H9 (cell line): ENCODE results near the gene ACADM. TPM values are rescaled to one million over a fixed set of nuclear protein-coding genes. Genes with fewer than 3 reads are reported as not detected.

Experiments
- DNase-seq: peaks from one replicate; pipeline ENCODE4 v3.0.0-alpha.2; 2017
- H2AFZ ChIP-seq: one replicate; pipeline ENCODE4 v1.6.1; 2013; ENCODE audit warnings: mild to moderate bottlenecking, low read length, control low read depth, moderate library complexity
- H2AK5ac ChIP-seq: 2 replicates; pipeline ENCODE4 v1.6.1; 2013; ENCODE audit warnings: low read length, control low read depth, mixed read lengths; ENCODE audit not compliant: insufficient read length
- H2BK120ac ChIP-seq: one replicate; pipeline ENCODE4 v1.6.1; 2013; ENCODE audit warnings: low read depth, mild to moderate bottlenecking, low read length, control low read depth, inconsistent platforms; ENCODE audit not compliant: poor library complexity, severe bottlenecking
- H2BK12ac ChIP-seq: 2 replicates; pipeline ENCODE4 v1.6.1; 2013; ENCODE audit warnings: low read length, control low read depth, mixed read lengths, low read depth; ENCODE audit not compliant: insufficient read length
- H2BK15ac ChIP-seq: 2 replicates; pipeline ENCODE4 v1.6.1; 2013; ENCODE audit warnings: low read depth, low read length, control low read depth
- H2BK20ac ChIP-seq: one replicate; pipeline ENCODE4 v1.6.1; 2013; ENCODE audit warnings: low read depth, mild to moderate bottlenecking, low read length, control low read depth, inconsistent platforms; ENCODE audit not compliant: poor library complexity, severe bottlenecking
- H2BK5ac ChIP-seq: 2 replicates; pipeline ENCODE4 v1.6.1; 2013; ENCODE audit warnings: low read length, control low read depth, mixed read lengths; ENCODE audit not compliant: insufficient read length
- H3K14ac ChIP-seq: 2 replicates; pipeline ENCODE4 v1.6.1; 2013; ENCODE audit warnings: low read length, control low read depth; ENCODE audit not compliant: insufficient read depth
- H3K18ac ChIP-seq: 2 replicates; pipeline ENCODE4 v1.6.1; 2013; ENCODE audit warnings: low read depth, mild to moderate bottlenecking, mixed read lengths, low read length, control low read depth; ENCODE audit not compliant: insufficient read length
- H3K23ac ChIP-seq: 2 replicates; pipeline ENCODE4 v1.6.1; 2013; ENCODE audit warnings: low read length, control low read depth, mixed read lengths, low read depth; ENCODE audit not compliant: insufficient read length
- H3K23me2 ChIP-seq: 2 replicates; pipeline ENCODE4 v1.6.1; 2013; ENCODE audit warnings: low read depth, mild to moderate bottlenecking, mixed read lengths, low read length, control low read depth; ENCODE audit not compliant: insufficient read length, poor library complexity, severe bottlenecking
- H3K27ac ChIP-seq: 2 replicates; pipeline ENCODE4 v1.5.1; 2013; ENCODE audit warnings: low read length, control low read depth, mixed read lengths, low read depth; ENCODE audit not compliant: insufficient read length
- H3K27me3 ChIP-seq: 2 replicates; pipeline ENCODE4 v1.6.1; 2013; ENCODE audit warnings: low read length, control low read depth, inconsistent platforms; ENCODE audit not compliant: insufficient read depth
- H3K4ac ChIP-seq: 2 replicates; pipeline ENCODE4 v1.6.1; 2013; ENCODE audit warnings: low read depth, mild to moderate bottlenecking, control low read depth, inconsistent platforms, low read length, moderate library complexity
- H3K4me1 ChIP-seq: 2 replicates; pipeline ENCODE4 v1.6.1; 2013; ENCODE audit warnings: low read length, control low read depth, inconsistent platforms; ENCODE audit not compliant: insufficient read depth
- H3K4me2 ChIP-seq: 2 replicates; pipeline ENCODE4 v1.6.1; 2013; ENCODE audit warnings: low read length, control low read depth, mixed read lengths; ENCODE audit not compliant: insufficient read length, insufficient read depth
- H3K56ac ChIP-seq: 2 replicates; pipeline ENCODE4 v1.6.1; 2013; ENCODE audit warnings: low read depth, mild to moderate bottlenecking, mixed read lengths, low read length, control low read depth; ENCODE audit not compliant: insufficient read length
- H3K79me1 ChIP-seq: 2 replicates; pipeline ENCODE4 v1.6.1; 2013; ENCODE audit warnings: low read depth, mild to moderate bottlenecking, moderate library complexity, low read length, control low read depth, inconsistent platforms; ENCODE audit not compliant: insufficient read depth, poor library complexity, severe bottlenecking
- H3K79me2 ChIP-seq: 2 replicates; pipeline ENCODE4 v1.6.1; 2013; ENCODE audit warnings: low read length, control low read depth, inconsistent platforms; ENCODE audit not compliant: insufficient read depth
- H3K9ac ChIP-seq: 2 replicates; pipeline ENCODE4 v1.6.1; 2013; ENCODE audit warnings: low read length, control low read depth, mixed read lengths; ENCODE audit not compliant: insufficient read length; ENCODE audit errors: extremely low read depth
- H3K9me3 ChIP-seq: one replicate; pipeline ENCODE4 v1.6.1; 2013; ENCODE audit warnings: low read depth, low read length, inconsistent platforms; ENCODE audit not compliant: control insufficient read depth
- H3T11ph ChIP-seq: one replicate; pipeline ENCODE4 v1.6.1; 2013; ENCODE audit warnings: mild to moderate bottlenecking, low read length, control low read depth, inconsistent platforms
- H4K20me1 ChIP-seq: one replicate; pipeline ENCODE4 v1.6.1; 2013; ENCODE audit not compliant: control insufficient read depth, insufficient read length, insufficient read depth
- H4K5ac ChIP-seq: 2 replicates; pipeline ENCODE4 v1.6.1; 2013; ENCODE audit warnings: low read depth, mild to moderate bottlenecking, mixed read lengths, low read length, control low read depth; ENCODE audit not compliant: insufficient read length
- H4K8ac ChIP-seq: replicated peaks from 2 replicates; pipeline ENCODE4 v1.6.1; 2013; ENCODE audit warnings: low read length, control low read depth, mixed read lengths, low read depth; ENCODE audit not compliant: insufficient read length
- H4K91ac ChIP-seq: 2 replicates; pipeline ENCODE4 v1.6.1; 2013; ENCODE audit warnings: low read depth, mild to moderate bottlenecking, moderate library complexity, mixed read lengths, low read length, control low read depth; ENCODE audit not compliant: insufficient read length
- H3K27ac Mint-ChIP-seq, 3 experiments: 2 replicates in 2 of 3; 3 replicates in 1 of 3; pipeline ENCODE4 v1.8.0; 2020 to 2021; ENCODE audit warnings: mixed read lengths in 3 of 3, mild to moderate bottlenecking in 1 of 3, moderate library complexity in 1 of 3
- H3K27me3 Mint-ChIP-seq: 2 replicates; pipeline ENCODE4 v1.8.0; 2021; ENCODE audit warnings: low read depth, mild to moderate bottlenecking, moderate library complexity, mixed read lengths
- H3K36me3 Mint-ChIP-seq, 3 experiments: 2 replicates in 2 of 3; 3 replicates in 1 of 3; pipeline ENCODE4 v1.8.0; 2020 to 2021; ENCODE audit warnings: low read depth in 3 of 3, mixed read lengths in 3 of 3; ENCODE audit not compliant: insufficient read depth in 1 of 3
- H3K4me1 Mint-ChIP-seq, 2 experiments: 2 replicates each; pipeline ENCODE4 v1.8.0; 2020; ENCODE audit warnings: mixed read lengths in 2 of 2
- H3K4me3 Mint-ChIP-seq, 2 experiments: 2 replicates in 1 of 2; 3 replicates in 1 of 2; pipeline ENCODE4 v1.8.0; 2020 to 2021; ENCODE audit warnings: mild to moderate bottlenecking in 2 of 2, mixed read lengths in 2 of 2, moderate library complexity in 1 of 2
- H3K9me3 Mint-ChIP-seq, 2 experiments: 2 replicates in 1 of 2; 3 replicates in 1 of 2; pipeline ENCODE4 v1.8.0; 2020; ENCODE audit warnings: mild to moderate bottlenecking in 2 of 2, mixed read lengths in 2 of 2, moderate library complexity in 1 of 2
- CTCF ChIP-seq: fragments of 200-600 bp; sonication (generic); conservative IDR thresholded peaks from 3 replicates; pipeline ENCODE4 v1.8.0; 2021; ENCODE audit warnings: antibody characterized with exemption, mild to moderate bottlenecking
- WGBS: extraction: QIAGEN DNeasy Blood & Tissue Kit; methylation state at CpG from one replicate; pipeline ENCODE4 v1.1.7; 2013; ENCODE audit warnings: missing lambda C conversion rate, low lambda C conversion rate, mixed read lengths; ENCODE audit not compliant: insufficient read length; ENCODE audit errors: extremely low coverage; 5-methylcytosine and 5-hydroxymethylcytosine counted together
- long read RNA-seq: library from polyadenylated mRNA; unstranded; transcript quantifications from one replicate; pipeline ENCODE4 v2.0.0, GENCODE V29; 2020
- total RNA-seq: library from RNA; stranded (reverse); gene quantifications from 2 replicates; pipeline ENCODE4 v1.2.1, GENCODE V29; 2021

Gene ACADM
- total RNA-seq: 51.3 and 52.2 TPM in 2 replicates
- long read RNA-seq, transcript ACADM-202 (12 exons, 2,619 nt): major isoform, 340 of 429 reads
- long read RNA-seq, transcript ACADM-218 (11 exons, 2,535 nt): minor isoform, 40 of 429 reads
- long read RNA-seq, transcript ACADM-203 (12 exons, 1,332 nt): minor isoform, 5 of 429 reads
- long read RNA-seq, partial matches to known transcripts: 7 of 429 reads
- long read RNA-seq, other reads (novel, unspliced or antisense): 37 of 429 reads

- Histone ChIP-seq H3K23me2 (peaks cover 7% of the 10 kb centered on the region), H4K20me1 (no peaks in the 10 kb centered on the region), H2AFZ (no peak within 1 kb of the TSS), H3K4me1 (peaks cover 2% of the 10 kb centered on the region; the same call in 1 of the 2 replicates), H4K8ac (no peak within 1 kb of the TSS), H2BK15ac (no peak within 1 kb of the TSS), H4K5ac (no peak within 1 kb of the TSS), H3K27me3 (no peaks in the 10 kb centered on the region), H3K27ac (peak within 1 kb of the TSS; percentile 41), H3K79me2 (peaks cover 2% of the 10 kb centered on the region; the same call in 1 of the 2 replicates), H2BK5ac (no peak within 1 kb of the TSS), H2BK120ac (no peak within 1 kb of the TSS), H3K4me2 (peak within 1 kb of the TSS; percentile 83), H2AK5ac (no peak within 1 kb of the TSS), H2BK12ac (no peak within 1 kb of the TSS), H3K56ac (no peak within 1 kb of the TSS), H4K91ac (no peak within 1 kb of the TSS), H3K9me3 (no peaks in the 10 kb centered on the region), H3K79me1 (peaks cover 2% of the 10 kb centered on the region), H3T11ph (no peak within 1 kb of the TSS), H3K9ac (peak within 1 kb of the TSS; percentile 83), H3K4ac (no peak within 1 kb of the TSS), H2BK20ac (no peak within 1 kb of the TSS), H3K14ac (peak within 1 kb of the TSS; percentile 96), H3K23ac (no peak within 1 kb of the TSS), H3K18ac (peak within 1 kb of the TSS; percentile 92)
- TF ChIP-seq CTCF: no peak
- peaks cover 0 to 5% of the 10 kb centered on the region in 2 experiments; a peak in 2 of 5 replicates for H3K9me3 Mint-ChIP-seq
- peaks cover 4% of the 10 kb centered on the region for H3K27me3 Mint-ChIP-seq
- peak; percentile 84 for DNase-seq
- H3K4me1 Mint-ChIP-seq: peaks cover 44 to 47% of the 10 kb centered on the region in 2 experiments
- peak within 1 kb of the TSS; percentile 98 for H3K4me3 Mint-ChIP-seq
- peaks cover 0 to 8% (median 6%) of the 10 kb centered on the region in 3 experiments; a peak in 4 of 7 replicates for H3K36me3 Mint-ChIP-seq
- H3K27ac Mint-ChIP-seq: peak within 1 kb of the TSS; percentile 97 to 98 (median 98)
- no CpG with 5 or more reads among the region's 48 CpGs for WGBS
Measured at GRCh38 chr1:75724472-75725022, at the start of gene ACADM. Gene ACADM, plus strand, starts transcription at chr1:75724709. Its CDS starts 79 bp downstream, at chr1:75724788.
